Stimulated activated CD8-positive, alpha-beta memory T cell treated with anti-CD3 and anti-CD28 coated beads, Interleukin-4, amount 100 ng/mL, for 24 hours (primary cell): ENCODE data around the gene TGM1.

Experiments used
- DNase-seq: peaks from one replicate; pipeline ENCODE4 v3.0.0-alpha.2; 2020; ENCODE audit warnings: low read depth

The TGM1 gene

DNA sequence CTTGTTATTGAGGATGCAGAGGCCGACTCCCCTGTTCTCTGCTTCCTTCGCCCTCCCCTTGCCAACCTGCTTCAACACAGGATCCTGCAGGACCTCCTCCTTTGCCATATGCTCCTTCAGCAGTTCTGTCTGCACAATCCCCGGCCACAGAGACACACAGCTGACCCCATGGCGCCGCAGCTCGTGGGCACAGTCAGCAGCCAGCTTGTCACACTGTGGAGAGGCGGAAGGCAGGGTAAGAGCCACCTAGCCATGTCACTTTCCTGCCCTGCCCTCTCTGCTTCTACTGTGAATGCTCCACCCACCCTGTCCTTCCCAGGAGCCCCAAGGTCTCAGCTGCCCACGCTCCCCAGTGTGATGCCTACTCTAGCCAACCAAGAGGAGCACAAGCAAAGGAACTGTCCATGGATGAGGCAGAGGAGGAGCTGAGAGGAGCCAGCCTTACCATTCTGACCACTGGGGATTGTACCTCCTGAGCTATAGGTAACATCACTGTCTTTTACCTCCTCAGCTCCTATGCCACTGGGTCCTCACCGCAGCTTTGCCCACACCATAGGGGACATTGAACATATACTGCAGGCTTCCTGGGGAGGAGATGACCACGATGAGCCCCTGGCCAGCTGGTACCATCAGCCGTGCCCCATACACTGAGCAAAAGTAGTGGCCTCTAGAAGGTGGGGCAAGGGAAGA is 29.3 kb upstream of the TGM1 start:
- DNase-seq = no peak

- no peak for DNase-seq
Observed at GRCh38 chr14:24291446-24292117, 28.6 kb upstream of the TGM1 start.

DNA sequence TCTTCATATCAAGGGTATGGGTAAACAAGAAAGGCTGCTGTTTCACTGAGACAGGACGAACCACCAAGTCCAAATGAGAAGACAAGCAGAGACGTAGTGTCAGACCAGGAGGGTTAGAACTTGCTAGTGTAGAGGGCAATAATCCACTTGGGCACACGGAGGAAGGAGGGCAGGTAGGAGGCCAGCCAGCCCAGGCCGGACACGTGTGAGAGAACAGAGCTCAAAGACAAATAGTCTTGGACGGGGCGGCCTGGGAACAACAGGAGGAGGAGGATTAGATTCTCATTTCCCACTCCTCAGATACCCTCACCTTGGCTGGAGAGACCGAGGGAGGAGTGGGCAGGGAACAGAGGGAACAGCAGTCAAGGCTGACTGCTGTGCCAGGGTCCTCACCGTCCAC is 27.8 kb upstream of the TGM1 start:
- no peak for DNase-seq

DNA sequence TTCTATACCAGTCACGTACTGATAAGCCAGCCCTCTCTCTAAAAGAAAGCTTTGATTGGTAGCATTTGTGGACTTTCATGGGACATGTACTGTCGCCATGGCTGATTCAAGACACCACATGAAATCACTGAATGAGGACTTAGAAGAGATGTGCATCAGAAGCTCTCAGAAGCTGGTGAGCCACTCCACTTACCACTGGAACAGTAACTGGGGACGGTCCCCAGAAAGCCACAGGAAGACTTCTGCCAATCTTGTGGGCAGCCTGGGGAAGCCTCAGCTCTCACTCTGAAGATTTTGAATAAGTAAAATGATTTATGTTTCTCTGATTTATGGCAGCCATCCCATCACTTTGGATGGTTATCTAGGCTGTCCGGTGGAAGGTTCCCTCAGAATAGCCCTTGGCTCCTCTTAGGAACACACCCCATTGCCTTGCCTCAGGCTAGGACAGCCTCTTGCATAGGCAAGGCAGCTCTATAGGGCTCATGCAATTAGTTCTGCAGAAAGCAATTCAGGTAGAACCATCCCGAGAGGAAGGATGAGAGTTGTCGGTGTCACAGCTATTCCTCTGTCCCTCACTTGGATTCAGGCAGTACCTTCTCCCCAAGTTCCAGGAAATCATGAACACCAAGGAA is 26.8 kb upstream of the TGM1 start:
- DNase-seq = peak; percentile 34

DNA sequence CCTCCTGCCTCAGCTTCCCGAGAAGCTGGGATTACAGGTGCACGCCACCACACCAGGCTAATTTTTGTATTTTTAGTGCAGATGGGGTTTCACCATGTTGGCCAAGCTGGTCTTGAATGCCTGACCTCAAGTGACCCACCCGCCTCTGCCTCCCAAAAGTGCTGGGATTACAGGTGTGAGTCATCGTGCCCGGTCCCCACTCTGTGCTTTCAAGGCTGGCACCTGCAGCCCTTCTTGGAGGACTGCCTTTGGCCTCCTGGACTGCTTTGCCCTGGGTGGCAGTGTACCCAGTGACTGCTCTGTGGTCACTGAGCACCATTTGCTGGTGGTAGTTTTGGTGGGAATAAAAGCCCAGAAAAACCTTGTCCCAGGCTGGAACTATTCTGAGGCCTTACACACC is 24.0 kb upstream of the TGM1 start:
- DNase-seq = no peak

- DNase-seq = no peak
Observed at GRCh38 chr14:24285351-24285750, 22.4 kb upstream of the TGM1 start.

GRCh38 chr14:24284501-24285035 is 21.6 kb upstream of the TGM1 start:
- no peak for DNase-seq

- no peak for DNase-seq
Observed at GRCh38 chr14:24283796-24284460, 21.0 kb upstream of the TGM1 start.

DNA sequence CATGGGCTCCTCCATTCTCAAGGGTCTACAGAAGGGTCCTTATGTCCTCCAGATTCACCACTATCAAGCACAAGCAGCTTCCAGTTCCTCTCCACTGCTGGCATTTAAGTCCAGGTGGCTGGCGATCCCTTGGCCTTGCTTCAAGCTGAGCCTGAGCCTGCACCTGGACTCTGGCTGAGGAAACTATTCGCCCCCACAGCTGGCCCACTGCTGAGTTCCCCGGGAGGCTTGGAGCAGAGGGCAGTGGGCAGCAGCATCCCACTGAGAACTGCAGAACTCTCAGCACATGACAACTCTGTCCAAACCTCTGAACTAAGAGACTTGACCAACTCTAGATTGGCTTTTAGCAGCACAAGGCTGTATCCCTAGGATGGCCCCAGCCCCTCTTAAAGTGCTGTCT is 19.8 kb upstream of the TGM1 start:
- no peak for DNase-seq

DNA sequence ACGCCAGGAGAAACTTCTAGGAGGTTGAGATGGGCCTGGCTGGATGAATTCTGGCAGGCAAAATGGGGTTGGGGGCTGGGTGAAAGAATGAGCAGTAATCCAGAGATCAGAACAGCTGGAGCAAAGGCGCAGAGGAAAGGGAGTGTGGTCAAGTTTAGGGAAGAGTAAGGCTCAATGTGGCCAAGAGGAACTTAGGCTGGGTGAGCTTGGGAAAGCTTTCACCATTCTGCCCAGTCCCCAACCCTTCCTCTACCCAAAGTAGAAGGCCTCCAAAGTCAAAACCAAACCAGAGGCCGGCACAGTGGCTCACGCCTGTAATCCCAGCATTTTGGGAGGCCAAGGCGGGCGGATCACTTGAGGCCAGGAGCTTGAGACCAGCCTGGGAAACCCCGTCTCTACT is 18.7 kb upstream of the TGM1 start:
- no peak for DNase-seq

- DNase-seq = no peak
Observed at GRCh38 chr14:24280797-24281460, 18.0 kb upstream of the TGM1 start.

DNA sequence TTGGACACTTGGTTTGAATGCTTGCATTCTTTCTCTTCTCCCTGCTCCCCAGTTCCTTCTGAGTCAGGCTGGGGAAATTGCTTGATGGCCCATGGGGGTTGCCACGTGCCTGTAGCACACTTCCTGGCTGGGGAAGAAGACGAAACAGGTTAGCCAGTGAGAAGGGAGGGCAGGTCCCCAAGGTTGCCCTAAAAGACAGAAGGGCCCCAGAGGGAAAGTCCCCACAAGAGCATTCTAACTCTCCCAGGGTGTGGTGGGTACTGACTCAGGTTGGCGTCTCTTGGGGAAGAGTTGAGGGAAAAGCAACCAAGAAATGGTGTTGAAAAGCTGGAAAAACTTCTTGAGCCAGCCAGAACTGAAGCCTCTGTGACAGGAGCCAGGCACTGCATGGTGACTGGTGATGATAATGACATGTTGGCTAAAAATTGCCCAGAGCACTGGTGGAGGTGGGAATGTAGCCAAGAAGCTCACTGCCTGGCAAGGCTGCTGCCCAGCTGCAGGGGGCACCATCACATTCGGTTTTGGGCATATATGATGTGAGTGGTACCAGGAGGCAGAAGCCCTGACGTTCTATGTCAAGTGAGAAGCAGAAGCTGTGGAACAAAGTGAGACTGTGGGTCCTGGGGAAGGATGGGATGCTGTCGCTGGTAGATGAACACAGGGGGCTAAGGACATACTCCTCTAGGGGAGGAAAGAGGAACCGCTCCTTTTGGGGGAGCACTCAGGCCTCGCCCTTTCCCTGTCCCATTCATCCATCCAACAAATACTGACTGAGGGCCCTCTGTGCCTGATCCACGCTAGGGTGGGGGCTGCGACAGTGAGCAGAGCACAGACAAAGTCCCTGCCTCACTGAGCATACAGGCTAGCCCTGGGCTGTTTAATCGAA is 16.6 kb upstream of the TGM1 start:
- no peak for DNase-seq

DNA sequence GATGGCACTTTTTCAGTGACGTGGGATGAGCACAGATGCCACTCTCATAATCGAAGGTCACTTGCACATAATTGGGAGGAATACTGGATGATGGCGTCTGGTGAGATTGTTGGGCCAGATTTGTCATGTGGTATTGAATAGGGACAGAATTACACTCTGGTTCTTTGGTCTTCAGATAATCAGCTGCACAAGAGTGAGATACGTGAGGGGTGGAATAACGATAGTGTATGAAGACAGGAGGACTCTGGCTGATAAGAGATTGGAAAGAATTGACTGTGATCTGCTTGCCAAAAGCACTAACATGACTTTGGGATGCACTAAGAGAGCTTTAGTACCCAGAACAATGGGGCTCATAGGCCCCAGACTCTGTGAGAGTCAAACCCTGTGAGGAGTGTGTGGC is 15.4 kb upstream of the TGM1 start:
- DNase-seq = no peak

- no peak for DNase-seq
Observed at GRCh38 chr14:24277606-24278321, 14.8 kb upstream of the TGM1 start.

DNA sequence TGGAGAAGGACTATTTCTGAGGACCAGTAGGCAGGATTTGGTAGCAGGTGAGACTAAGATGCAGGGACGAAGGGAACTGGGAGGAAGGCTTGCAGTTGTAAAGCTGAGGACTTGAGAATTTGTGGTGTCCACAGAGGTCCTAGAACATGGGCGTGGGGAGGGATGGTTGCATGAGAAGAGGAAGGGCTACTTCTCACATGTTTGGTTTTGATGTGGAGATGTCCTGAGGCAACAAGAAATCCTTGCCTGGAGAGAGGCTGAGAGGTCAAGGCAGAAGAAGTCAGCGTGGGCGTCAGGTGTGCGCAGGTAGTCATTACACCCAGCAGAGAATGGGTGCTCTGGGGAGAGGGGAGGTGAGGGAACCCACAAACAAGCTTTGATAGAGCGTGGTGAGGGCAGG is 14.1 kb upstream of the TGM1 start:
- no peak for DNase-seq

- no peak for DNase-seq
Observed at GRCh38 chr14:24274101-24274543, 11.1 kb upstream of the TGM1 start.

DNA sequence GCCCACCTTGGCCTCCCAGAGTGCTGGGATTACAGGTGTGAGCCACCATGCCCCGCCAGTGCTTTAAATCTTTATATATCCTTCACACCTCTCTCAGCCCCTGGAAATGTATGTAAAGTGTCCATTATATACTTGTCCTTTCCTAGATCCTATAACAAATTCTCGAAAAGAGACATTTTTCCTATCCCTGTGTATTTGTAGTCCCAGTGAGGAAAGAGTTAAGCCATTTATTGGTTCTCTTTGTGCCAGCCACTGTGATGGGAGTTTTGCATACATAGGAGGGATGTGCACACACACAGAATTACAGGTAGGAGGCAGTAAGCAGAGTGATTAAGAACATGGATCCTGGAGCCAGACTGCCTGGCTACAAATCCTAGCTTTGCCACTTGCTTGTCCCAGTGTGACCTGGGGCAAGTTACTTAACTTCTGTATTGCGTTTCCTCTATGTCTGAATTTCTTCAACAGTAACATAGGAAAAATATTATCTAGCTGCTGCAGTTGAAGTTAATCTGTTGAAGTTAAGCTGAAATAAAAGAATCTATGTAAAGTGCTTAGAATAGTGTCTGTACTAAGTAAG is 10.5 kb upstream of the TGM1 start:
- DNase-seq = no peak

DNA sequence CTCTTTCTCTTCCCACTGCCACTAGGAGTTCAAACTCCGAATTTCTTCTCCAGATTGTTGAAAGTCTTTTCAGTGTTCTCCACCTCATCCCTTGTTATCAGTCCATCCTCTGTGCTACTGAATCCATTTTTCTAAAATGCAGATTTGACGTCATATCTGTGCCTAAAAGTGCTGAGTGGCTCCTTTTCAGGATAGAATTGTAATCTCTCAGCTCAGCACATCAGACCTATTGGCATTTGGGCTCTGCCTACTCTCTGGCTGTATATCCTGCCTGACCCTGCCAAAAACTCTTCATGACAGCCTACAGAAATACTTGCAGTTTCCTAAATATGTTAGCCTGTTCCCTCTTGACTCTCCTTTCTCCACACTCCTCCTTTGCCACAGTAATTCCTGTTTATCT is 9.5 kb upstream of the TGM1 start:
- DNase-seq = no peak

GRCh38 chr14:24271834-24272263 is 8.9 kb upstream of the TGM1 start:
- no peak for DNase-seq
